ENCODE measurements around the gene DNM3.

Gene DNM3

DNA sequence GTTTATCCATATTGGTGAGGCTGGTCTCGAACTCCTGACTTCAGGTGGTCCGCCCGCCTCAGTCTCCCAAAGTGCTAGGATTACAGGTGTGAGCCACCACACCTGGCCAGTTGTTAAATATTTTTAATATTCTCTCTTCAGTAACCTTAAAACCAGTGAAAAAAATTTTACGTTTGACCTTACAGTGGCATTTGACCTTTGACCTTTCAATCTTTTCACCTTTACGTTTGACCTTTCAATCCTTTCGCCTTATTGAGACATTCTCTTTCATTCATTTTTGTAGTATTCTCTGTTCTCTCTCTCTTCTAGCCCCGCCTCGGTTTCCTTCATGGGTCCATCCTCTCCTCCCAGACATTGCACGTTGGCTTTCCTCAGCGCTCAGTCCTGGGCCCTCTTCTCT, 277.9 kb downstream of the DNM3 start:
- DNase-seq: no peak

DNA sequence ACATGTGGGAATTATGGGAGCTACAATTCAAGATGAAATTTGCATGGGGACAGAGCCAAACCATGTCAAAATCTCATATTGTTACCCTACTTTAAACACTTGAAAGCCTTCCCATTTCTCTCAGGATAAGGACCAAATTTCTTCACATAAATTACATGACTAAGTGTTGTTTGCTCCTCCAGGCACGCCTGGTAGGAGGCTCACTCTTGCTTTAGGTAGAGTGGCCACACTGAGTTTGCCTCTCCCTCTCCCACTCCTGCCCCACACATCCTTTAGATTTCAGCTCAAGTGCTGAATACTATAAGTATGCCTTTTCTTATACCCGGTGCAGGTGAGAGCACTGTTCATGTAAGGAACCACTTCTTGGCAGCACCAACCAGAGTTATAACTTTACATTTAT, 279.1 kb downstream of the DNM3 start:
- DNase-seq: no peak

DNA sequence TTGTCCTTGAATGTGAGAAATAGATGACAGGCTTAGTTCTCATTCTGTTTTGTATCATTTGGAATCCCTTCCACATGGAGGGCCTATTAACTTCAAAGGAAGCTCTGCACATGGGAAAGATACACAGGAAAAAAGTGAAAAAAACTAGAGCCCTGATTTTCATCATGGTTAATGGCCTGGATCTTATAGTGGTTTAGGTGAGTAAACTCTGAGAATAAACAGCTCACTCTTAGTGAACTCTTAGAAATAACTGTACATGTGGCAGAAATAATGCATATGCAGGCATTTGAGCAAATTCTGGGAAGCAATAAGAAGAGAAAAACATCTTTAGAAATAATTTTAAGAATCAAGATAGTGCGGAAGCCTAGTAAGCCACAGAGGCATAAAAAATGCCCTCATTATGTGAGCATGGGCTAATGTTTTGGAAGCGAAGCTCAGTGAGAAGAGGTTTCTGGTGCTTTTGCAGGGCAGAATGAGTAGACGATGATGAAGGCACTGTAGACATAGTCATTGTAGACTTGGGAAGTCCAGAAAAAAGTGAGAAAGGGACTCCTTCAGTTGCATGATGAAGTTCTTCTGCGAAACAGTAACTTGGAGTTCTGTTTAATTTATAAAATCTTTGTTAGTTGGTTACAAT, 279.9 kb downstream of the DNM3 start:
- no peak for DNase-seq

GRCh38 chr1:172122381-172122780, 281.1 kb downstream of the DNM3 start:
- DNase-seq: no peak

- no peak for DNase-seq
These were observed 284.0 kb downstream of the DNM3 start for GRCh38 chr1:172125250-172125649.

DNA sequence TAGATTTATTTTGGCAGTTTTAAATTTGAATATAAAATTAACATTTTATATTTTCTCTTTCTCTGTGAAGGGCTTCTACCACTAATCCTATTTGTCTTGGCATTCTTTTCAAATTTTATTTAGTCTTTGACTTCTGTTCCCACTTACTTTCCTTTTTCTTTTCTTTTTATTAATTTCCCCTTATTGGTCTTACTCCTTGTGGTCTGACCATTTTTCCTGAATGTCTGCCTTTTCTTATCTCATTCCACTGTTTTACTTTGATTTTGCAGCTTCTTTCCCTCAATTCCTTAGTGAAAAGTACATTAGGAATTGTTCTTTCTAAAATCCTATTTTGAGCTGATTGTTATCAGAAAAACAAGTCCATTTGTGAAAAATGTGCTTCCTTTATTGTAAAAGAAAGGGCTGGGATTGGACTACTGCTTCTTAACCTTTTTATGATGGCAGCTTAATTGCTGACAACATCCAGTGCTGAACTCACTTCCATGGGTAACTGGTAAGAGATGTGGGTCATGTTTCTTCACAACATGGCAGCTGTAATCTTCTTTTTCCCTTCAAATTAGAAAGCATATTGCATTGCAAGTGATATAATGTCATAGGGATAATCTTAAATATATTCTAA, 284.6 kb downstream of the DNM3 start:
- no peak for DNase-seq

GRCh38 chr1:172132836-172133235, 291.5 kb downstream of the DNM3 start:
- DNase-seq: no peak

DNA sequence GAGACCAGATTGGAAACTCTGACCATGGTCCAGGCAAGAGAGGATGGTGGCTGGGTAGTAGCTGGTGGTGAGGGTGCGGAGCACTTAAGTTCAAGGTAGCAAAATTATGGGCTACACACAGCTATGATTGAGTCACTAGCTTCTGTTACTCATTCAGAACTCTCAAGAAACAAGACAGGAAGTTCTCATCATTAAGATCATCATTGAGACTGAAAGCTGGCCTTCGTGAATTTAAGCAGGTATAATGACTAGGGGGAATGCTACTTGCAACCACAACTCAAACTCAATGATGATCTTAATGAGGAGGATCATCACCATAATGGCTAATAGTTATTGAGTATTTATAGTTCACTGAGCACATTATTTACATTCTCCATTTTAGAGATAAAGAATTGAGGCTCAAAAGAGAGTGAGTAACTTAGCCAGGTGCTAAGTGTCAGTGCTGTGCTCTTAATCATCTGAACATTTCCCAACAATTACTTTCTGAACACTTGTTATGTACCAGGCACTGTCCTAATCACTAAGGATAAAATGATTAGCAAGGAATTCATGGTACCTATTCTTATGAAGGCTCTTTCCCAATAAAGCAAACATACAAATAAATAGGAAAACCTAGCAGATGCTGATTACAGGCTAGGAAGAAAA, 292.9 kb downstream of the DNM3 start:
- no peak for DNase-seq

GRCh38 chr1:172135076-172135672, 293.9 kb downstream of the DNM3 start:
- DNase-seq: no peak

GRCh38 chr1:172135978-172136610, 294.8 kb downstream of the DNM3 start:
- DNase-seq: no peak

DNA sequence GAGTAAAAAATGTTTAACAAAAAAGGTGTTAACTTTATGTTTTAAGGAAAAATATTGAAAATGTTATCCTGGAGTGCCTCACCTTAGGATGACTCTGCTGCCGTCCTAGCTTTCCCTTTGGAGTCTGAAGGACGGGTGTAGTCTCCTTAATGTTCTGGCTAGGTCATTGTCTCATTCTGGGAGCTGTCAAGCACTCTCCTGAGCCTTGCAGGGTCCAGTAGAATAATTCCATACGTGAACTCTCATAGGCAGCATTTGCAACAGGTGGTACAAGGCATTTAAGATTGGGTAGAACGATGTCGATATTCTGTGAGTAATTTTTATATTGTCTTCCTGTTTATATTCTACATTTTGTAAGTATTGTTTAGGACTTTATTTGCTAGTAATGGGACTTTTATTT, 295.6 kb downstream of the DNM3 start:
- no peak for DNase-seq

GRCh38 chr1:172137703-172138454, 296.6 kb downstream of the DNM3 start:
- no peak for DNase-seq

DNA sequence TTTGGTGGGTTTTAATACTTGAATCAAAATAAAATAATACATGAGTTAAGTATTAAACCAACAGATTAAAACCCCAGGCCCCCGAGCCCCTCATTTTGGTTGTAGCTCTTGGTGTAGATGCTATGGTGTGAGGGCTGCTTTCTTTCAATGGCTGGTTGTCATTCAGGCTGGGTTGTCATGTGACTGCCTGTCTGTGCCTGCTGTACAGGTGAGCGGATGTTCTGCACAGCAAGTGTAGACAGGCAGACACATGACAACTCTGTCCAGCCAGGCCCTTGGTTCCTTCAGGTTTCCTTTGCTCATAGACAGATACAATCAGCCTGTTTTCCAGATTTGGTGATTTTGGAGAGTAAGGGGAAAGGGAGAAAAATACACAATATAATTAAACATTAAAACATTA, 297.3 kb downstream of the DNM3 start:
- no peak for DNase-seq

GRCh38 chr1:172139196-172139595, 297.9 kb downstream of the DNM3 start:
- no peak for DNase-seq

GRCh38 chr1:172140072-172140471, 298.8 kb downstream of the DNM3 start:
- no peak for DNase-seq

DNA sequence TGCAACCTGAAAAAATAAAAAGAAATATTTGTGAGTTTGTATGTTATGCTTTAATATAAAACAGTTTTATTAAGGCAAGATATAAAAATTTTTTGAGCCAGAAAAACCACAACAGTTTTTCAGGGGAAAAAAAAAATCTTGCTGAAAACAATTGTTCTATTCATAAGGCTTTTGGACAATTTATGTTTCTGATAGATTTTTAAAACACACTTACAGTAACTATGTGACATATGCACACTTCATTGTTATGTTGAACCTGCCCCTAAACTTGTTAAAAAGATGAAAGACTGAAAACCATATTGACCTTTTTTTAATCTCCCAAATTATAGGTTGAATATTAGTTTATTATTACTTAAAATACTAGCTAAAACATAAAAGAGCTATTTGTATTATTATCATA, 299.3 kb downstream of the DNM3 start:
- no peak for DNase-seq

DNA sequence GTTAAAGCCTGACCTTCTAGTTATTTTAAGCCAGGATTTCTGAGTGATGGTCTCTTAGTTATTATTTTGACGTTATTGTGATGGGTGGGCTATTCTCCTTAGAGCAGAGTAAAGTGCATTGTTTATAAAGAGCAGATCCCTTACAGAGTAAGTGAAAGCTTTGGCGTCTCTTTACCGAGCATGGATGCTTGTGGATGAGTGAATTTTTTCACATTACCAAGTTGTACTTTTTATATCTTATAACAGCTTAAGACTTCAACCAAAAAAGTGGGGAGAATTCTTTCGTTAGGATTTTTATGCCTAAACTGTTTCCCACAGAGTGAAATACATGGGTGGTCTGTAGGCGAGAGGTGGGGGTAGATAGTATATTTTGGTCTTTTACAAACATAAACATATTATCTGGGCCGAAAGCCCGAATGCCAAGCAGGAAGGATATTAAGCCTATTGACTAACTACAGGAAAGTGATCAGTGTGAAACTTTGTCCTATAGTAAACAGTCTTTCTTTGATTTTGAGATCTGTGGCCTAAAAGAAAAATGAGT, 300.1 kb downstream of the DNM3 start:
- DNase-seq: no peak

DNA sequence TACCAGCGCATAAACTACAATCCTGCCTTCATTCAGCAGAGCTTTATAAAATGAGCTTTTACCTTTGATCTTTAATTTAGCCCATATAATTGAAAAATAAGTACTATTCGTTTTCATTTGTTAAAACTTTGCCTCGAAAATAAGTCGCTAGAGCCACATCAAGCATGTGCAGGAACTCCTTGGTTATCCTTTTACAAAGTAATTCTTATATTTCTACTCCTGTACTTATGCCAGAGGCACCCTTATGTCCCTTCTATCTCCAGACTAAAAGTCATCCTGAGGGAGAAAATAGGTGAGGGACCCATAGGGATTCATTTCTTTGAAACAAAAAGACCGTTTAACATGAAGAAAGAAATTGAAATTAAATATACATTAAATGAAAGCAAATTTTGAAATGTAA, 301.0 kb downstream of the DNM3 start:
- DNase-seq: no peak

- no peak for DNase-seq
These were observed 302.2 kb downstream of the DNM3 start for GRCh38 chr1:172143384-172144055.

DNA sequence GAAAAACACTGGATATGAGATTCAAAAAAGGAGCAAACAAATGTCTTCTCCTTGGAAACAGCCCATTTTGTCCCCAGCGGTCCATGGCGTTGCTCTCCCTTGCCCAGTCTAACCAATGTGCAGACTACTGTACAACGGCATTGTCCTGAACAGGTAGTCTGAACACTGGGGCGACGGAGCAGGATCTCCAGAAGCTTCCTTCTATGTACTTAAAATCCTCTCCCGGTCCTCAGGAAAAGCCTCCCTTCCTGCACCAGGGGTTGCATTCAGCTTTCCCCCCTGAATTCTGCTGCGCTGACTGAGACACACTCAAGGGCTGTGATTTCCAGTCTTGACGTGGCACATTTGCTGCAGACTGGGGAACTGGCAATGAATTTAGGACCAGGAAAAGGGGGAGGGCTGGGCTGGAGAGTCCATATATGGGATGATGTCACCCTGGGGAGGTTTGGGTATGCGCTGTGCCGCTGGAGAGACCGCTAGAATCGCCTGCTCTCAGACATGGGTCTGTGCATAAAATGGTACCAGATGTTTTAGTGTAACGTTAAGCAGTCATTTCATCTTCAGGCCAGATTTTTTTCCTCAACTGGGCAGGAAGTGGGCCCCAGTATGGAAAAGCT, 303.3 kb downstream of the DNM3 start:
- DNase-seq: no peak

DNA sequence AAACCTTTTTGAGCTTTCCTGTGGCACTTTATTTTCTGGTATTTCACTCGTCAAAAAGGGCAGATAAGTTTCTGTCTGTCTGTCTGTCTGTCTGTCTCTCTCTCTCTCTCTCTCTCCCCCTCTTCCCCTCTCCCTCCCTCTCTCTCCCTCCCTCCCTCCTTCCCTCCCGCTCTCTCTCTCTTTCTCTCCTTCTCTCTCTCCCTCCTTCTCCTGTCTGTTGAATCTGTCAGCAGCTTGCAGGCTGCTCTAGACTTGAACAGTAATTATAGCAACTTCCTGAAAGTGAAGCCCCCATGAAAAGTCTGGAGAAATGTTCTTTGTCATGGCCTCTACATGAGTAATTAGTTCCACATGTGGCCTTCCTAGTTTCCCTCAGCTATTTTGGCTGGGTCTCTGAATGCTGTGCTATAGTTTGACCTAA, 303.9 kb downstream of the DNM3 start:
- DNase-seq: no peak

DNA sequence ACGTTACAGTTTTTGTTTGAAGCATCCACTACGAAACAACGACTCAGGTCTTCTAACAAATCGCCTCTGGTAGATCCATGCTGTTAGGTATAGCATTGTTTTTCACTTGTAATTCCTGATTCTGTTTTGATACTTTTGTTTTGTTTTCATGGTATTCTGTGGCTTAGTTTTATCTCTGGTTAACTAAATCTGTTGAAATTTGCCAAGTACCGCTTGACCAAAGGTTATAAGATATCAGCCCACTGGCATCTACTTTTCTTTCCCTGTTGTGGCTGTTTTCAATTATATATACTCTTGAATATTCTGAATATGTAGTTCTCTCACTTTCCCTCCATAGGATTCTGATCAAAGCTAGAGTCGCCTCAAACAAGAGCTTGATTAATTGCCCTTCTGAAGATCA, 304.4 kb downstream of the DNM3 start:
- DNase-seq: no peak
